ENCODE measurements around the gene ARID1B.

The ARID1B gene

GRCh38 chr6:157070403-157071107 lies 293.4 kb downstream of the ARID1B start (continued):
- TF ChIP-seq ZNF843 (tag by site-specific recombination; IDR thresholded peaks at IDR 0.05) (peak; percentile 62), ZNF548 (tag by site-specific recombination; IDR thresholded peaks at IDR 0.05) (no peak), ZIC2 (tag by site-specific recombination; IDR thresholded peaks at IDR 0.05) (peak; percentile 67), ZNF596 (tag by site-specific recombination; IDR thresholded peaks at IDR 0.05) (0 out of 2 replicates have a peak, but pooled peaks have one; percentile 7), ZNF621 (tag by site-specific recombination; IDR thresholded peaks at IDR 0.05) (no peak), ZNF16 (tag by site-specific recombination; IDR thresholded peaks at IDR 0.05; ENCODE audit: low read depth) (no peak), ZBTB1 (tag by site-specific recombination; IDR thresholded peaks at IDR 0.05) (no peak), ZNF133 (tag by site-specific recombination; IDR thresholded peaks at IDR 0.05) (no peak), ZNF211 (tag by site-specific recombination; IDR thresholded peaks at IDR 0.05; ENCODE audit: low read depth) (no peak), ZNF626 (tag by site-specific recombination; IDR thresholded peaks at IDR 0.05) (no peak), FEZF1 (tag by site-specific recombination; IDR thresholded peaks at IDR 0.05) (peak; percentile 82), ZBTB6 (tag by site-specific recombination; IDR thresholded peaks at IDR 0.05) (no peak), ZBTB17 (tag by site-specific recombination; IDR thresholded peaks at IDR 0.05) (0 out of 2 replicates have a peak, but pooled peaks have one; percentile 44), SETDB1 (IDR thresholded peaks at IDR 0.05; ENCODE audit: insufficient read length, low read length) (no peak), ZNF184 (tag by site-specific recombination; IDR thresholded peaks at IDR 0.05) (no peak), ZNF654 (tag by site-specific recombination; IDR thresholded peaks at IDR 0.05; ENCODE audit: low read depth) (no peak), MYNN (tag by site-specific recombination; IDR thresholded peaks at IDR 0.05; ENCODE audit: borderline replicate concordance) (peak; percentile 26; the same call in 1 of the 2 replicates), ZNF610 (tag by site-specific recombination; IDR thresholded peaks at IDR 0.05; ENCODE audit: borderline replicate concordance) (no peak), ZBTB8A (tag by site-specific recombination; IDR thresholded peaks at IDR 0.05) (no peak), ZEB2 (tag by site-specific recombination; IDR thresholded peaks at IDR 0.05) (0 out of 2 replicates have a peak, but pooled peaks have one; percentile 14), ZNF48 (tag by site-specific recombination; IDR thresholded peaks at IDR 0.05) (no peak), ZNF114 (tag by site-specific recombination; IDR thresholded peaks at IDR 0.05) (no peak), ZNF529 (tag by site-specific recombination; IDR thresholded peaks at IDR 0.05; ENCODE audit: insufficient replicate concordance) (no peak), GLIS2 (tag by site-specific recombination; IDR thresholded peaks at IDR 0.05) (no peak), ZNF560 (tag by site-specific recombination; IDR thresholded peaks at IDR 0.05; ENCODE audit: borderline replicate concordance) (no peak), YY2 (tag by site-specific recombination; IDR thresholded peaks at IDR 0.05) (no peak), SP7 (tag by site-specific recombination; IDR thresholded peaks at IDR 0.05) (no peak), ZNF692 (tag by site-specific recombination; IDR thresholded peaks at IDR 0.05) (peak; percentile 97), GLIS1 (tag by site-specific recombination; IDR thresholded peaks at IDR 0.05) (no peak), TSHZ1 (tag by site-specific recombination; IDR thresholded peaks at IDR 0.05; ENCODE audit: borderline replicate concordance) (no peak), ZSCAN30 (tag by site-specific recombination; IDR thresholded peaks at IDR 0.05) (peak; percentile 46; the same call in 1 of the 2 replicates), ZBTB44 (tag by site-specific recombination; IDR thresholded peaks at IDR 0.05) (0 out of 2 replicates have a peak, but pooled peaks have one; percentile 59), MEIS1 (CRISPR knock-in tag; IDR thresholded peaks at IDR 0.05; ENCODE audit: borderline replicate concordance) (peak; percentile 97), ZNF785 (tag by site-specific recombination; IDR thresholded peaks at IDR 0.05) (no peak), HOXD13 (CRISPR knock-in tag; IDR thresholded peaks at IDR 0.05; ENCODE audit: borderline replicate concordance) (no peak)

Measured in HEK293 (cell line).